ENCODE results near the gene ASB3.
"Not testable (repeated sequence)": the region's sequence is repeated elsewhere in the genome, so short reads cannot be mapped to it uniquely, and the experiment has no call there.

The ASB3 gene

DNA sequence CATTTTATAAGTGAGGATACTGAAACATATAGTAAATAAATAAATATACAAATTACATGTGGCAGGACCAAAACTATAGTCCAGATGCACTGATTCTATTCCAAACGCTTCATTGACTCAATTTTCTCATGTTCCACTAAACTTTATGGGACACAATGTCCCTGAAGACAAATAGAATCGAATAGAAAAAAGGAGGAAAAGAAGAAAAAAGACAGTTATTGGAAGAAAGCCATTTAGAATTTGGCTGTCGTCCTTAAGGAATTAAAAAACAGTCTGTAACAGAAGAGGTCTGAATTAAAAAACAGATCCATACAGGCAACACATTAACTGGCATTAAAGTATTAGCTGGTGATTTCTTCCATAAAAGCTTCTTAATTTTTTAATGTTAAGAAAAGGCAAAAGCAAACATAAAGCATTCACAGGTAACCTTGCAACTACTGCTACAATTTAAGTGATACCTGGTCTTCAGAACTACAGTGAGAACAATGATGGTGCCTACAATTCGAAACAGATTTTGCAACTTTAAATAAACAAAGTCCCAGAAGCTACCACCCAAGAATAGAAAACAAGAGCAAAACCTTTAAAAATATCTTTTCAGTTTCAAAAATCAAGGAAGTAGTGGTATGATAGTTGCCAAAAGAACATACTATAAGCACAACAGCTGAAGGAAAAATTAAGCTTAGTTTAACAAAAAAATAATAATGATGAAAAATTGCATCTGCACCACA is 36.5 kb downstream of the ASB3 start:
- no peak for DNase-seq (ENCODE audit: low read depth, low spot score)
- H3K27ac ChIP-seq: no peak overlapping the region

DNA sequence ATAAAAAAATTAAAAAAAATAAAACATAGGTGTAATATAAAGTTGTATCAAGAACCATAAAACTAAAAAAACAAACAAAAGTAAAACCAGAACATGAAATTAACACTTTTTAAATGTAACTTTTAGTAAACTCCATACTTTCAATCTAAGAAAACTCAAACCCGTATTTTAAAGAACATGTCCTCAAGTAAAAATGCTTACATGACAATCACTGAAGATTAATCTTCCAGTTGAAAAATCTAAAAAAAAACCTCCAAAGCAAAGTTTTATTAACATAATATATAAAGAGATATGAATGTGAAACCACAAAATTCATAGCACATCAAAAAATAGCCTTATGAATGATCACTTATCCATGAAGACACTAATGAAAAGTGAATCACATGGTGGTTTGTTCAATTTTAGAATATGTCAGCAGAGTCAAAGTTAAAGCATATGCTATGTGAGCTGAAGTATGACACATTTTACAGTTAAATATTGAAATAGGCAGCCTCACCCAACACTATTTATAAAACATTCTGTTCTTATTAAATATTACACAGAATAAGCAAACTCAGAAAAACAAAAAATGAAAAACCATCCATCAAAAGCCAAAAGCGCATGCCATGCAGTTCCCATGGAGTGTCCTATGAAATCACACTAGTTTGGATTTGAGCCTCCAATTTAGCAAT is 42.2 kb downstream of the ASB3 start:
- DNase-seq (ENCODE audit: low read depth, low spot score): no peak
- H3K27ac ChIP-seq: no peak overlapping the region

GRCh38 chr2:53740170-53740569 is 46.6 kb downstream of the ASB3 start:
- DNase-seq (ENCODE audit: low read depth, low spot score): no peak
- no peak overlapping the region for H3K27ac ChIP-seq

DNA sequence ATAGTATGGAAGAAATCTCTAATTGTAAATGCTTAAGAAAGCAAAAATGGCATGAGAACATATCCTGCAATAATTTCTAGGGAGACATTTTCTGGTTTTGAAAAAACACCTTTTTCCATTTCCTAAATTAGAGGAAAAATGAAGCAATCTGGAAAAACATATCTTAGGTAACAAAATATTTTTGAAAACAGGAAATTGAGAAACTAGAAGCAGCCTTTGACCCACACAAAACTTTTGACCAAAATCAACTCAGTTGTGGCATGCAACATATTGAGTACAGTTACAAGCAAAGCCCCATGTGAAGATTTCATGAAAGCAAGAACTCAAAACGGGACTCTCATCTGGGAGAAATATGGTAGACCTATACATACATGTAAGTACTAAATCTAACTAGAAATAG is 47.7 kb downstream of the ASB3 start:
- DNase-seq (ENCODE audit: low read depth, low spot score): no peak
- H3K27ac ChIP-seq: no peak overlapping the region

DNA sequence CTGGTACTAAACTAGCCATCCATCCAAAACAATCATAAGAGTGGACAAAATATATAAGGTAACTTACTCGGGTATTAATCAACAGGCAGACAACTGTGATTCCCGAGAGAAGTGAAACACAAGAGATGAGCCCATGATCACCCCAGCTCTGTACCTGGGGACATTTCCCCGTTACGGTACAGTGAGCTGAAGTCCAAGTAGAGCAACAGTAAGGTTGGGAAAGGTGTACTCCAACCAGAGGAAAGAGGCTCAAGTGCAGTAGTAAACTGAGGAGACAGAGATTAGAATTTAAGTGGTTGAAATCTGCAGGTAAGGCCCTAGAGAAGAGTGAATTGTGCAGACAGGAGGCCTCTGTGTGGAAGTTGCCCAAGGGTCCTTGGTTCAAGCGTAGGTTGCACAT is 49.7 kb downstream of the ASB3 start:
- no peak overlapping the region for H3K27ac ChIP-seq
- DNase-seq (ENCODE audit: low read depth, low spot score): no peak

GRCh38 chr2:53729143-53729762 is 57.5 kb downstream of the ASB3 start:
- H3K27ac ChIP-seq: no peak overlapping the region
- no peak for DNase-seq (ENCODE audit: low read depth, low spot score)

- no peak overlapping the region for H3K27ac ChIP-seq
- no peak for DNase-seq (ENCODE audit: low read depth, low spot score)
Observed at GRCh38 chr2:53727921-53728320, 58.8 kb downstream of the ASB3 start.

- no peak for DNase-seq (ENCODE audit: low read depth, low spot score)
- H3K27ac ChIP-seq: no peak overlapping the region
Observed at GRCh38 chr2:53725662-53726061, 61.1 kb downstream of the ASB3 start.

GRCh38 chr2:53724536-53724935 is 62.2 kb downstream of the ASB3 start:
- H3K27ac ChIP-seq: no peak overlapping the region
- no peak for DNase-seq (ENCODE audit: low read depth, low spot score)

DNA sequence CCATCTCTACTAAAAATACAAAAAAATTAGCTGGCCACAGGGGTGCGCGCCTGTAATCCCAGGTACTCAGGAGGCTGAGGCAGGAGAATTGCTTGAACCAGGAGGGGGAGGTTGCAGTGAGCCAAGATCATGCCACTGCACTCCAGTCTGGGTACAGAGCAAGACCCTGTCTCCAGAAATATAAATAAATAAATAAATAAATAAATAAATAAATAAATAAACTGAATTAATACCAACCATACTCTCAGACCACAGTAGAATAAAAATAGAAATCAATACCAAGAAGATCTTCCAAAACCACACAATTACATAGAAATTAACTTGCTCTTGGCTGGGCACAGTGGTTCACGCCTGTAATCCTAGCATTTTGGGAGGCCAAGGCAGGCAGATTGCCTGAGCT is 65.8 kb downstream of the ASB3 start:
- not testable (repeated sequence) for DNase-seq (ENCODE audit: low read depth, low spot score)

DNA sequence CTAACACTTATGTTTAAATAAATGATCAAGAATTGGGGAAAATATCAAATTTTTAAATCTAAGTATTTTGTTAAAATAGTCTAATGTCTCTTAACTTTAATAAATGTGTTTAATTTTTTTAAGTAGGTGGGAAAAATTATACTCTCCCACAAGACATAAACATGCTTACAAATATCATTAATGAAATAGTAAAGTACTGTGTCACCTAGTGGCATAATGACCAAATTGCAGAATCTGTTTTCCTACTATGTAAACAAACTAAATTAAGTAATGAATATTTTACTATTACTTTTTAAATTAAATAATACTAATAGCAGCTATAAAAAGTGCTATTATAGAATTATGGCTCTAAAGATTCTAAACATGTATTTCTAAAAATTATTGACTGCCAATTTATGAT is 71.2 kb downstream of the ASB3 start:
- no peak for DNase-seq (ENCODE audit: low read depth, low spot score)

More for the DNA sequence above, 65.8 kb downstream of the ASB3 start:
- not testable (repeated sequence) for H3K27ac ChIP-seq

DNA sequence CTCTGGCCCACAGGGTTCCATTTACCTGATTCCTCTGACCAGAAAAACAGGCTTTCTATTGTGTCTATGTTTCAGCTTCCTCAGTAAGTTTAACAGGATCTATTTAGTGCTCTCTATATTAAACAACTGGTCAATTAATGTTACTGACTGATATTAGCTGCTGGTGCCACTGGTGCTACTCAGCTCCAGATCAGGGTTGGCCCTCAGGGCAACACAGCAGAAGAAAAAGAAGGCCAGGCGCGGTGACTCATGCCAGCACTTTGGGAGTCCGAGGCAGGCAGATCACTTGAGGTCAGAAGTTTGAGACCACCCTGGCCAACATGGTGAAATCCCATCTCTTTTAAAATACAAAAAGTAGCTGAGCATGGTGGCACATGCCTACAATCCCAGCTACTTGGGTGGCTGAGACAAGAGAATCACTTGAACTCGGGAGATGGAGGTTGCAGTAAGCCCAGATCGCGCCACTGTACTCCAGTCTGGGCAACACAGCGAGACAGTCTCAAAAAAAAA is 75.4 kb downstream of the ASB3 start:
- no peak overlapping the region for H3K27ac ChIP-seq
- no peak for DNase-seq (ENCODE audit: low read depth, low spot score)

More for the DNA sequence above, 71.2 kb downstream of the ASB3 start:
- H3K27ac ChIP-seq: no peak overlapping the region

- DNase-seq (ENCODE audit: low read depth, low spot score): no peak
- H3K27ac ChIP-seq: no peak overlapping the region
Observed at GRCh38 chr2:53708988-53709387, 77.8 kb downstream of the ASB3 start.

DNA sequence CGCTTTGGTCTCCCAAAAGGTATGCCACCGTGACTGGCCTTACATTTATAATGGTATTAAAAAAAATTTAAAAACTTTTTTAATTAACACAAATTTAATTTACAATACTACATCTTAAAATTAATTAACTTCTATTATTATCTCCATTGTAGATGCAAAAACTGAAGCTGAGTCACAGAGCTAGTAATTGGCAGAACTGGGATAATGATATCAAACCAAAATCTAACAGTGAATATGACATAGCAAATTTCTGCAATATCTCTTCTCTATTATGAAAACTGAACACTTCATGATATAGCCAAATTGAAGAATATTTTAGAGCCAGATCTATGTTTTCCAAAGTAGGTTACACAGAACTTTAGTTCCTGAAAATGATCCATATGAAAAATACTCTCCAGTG is 85.5 kb downstream of the ASB3 start:
- H3K27ac ChIP-seq: no peak overlapping the region
- no peak for DNase-seq (ENCODE audit: low read depth, low spot score)

DNA sequence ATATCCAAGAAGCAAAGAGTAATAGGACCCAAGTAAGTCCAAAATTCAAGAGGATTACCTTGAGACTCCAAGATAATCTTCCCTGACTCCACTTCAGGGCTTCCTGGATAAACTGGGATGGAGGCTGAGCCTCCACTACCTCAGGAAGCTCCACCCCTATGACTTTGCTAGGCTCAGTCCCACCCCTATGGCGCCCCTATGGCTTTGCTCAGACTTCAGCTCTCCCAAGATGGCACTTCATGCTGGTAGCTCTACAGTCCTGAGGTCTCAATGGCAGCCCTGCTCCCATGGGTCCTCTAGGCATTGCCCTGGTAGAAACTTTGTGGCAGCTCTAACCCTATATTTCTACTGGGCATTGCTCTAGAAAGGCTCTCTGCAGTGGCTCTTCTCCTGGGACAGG is 89.1 kb downstream of the ASB3 start:
- no peak for DNase-seq (ENCODE audit: low read depth, low spot score)
- H3K27ac ChIP-seq: no peak overlapping the region

GRCh38 chr2:53697092-53697491 is 89.7 kb downstream of the ASB3 start:
- H3K27ac ChIP-seq: no peak overlapping the region
- DNase-seq (ENCODE audit: low read depth, low spot score): no peak

DNA sequence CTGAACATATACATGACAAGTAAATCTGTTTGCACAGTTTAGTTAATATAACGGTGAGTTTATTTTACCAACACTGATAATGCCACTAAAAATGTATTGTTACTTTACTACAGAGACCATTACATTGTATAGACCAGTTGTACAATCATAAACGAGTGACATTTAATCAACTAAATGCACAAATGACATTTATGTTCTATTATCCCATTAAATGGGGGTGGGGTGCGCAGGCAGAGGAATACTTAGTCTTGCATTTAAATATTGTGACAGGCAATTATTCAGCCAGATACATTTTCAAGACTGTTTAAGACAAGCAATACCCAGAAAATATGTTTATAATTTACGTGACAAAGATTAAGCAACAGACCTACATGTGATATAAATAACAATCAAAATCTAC is 91.2 kb downstream of the ASB3 start:
- DNase-seq (ENCODE audit: low read depth, low spot score): no peak

GRCh38 chr2:53694096-53694771 is 92.5 kb downstream of the ASB3 start:
- no peak overlapping the region for H3K27ac ChIP-seq
- no peak for DNase-seq (ENCODE audit: low read depth, low spot score)

More for the DNA sequence above, 91.2 kb downstream of the ASB3 start:
- H3K27ac ChIP-seq: no peak overlapping the region

DNA sequence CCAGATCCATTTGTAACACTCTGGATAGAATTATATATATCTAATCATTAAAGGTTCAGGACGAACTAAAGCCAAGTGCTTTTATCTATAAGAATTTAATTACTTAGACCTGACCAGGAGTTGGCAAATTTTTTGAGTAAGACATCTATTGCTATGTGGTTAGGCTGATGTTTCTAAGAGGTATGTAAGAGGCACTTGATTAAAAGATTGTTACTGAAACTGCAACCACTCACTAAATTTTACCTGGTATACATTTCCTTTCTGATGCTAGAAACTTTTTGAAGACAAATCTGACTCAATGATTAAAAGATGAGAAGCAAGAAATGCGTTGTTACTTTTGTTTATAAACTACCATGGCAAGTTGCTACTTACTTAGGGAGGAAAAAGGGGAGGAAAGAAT is 95.9 kb downstream of the ASB3 start:
- DNase-seq (ENCODE audit: low read depth, low spot score): no peak
- H3K27ac ChIP-seq: no peak overlapping the region

DNA sequence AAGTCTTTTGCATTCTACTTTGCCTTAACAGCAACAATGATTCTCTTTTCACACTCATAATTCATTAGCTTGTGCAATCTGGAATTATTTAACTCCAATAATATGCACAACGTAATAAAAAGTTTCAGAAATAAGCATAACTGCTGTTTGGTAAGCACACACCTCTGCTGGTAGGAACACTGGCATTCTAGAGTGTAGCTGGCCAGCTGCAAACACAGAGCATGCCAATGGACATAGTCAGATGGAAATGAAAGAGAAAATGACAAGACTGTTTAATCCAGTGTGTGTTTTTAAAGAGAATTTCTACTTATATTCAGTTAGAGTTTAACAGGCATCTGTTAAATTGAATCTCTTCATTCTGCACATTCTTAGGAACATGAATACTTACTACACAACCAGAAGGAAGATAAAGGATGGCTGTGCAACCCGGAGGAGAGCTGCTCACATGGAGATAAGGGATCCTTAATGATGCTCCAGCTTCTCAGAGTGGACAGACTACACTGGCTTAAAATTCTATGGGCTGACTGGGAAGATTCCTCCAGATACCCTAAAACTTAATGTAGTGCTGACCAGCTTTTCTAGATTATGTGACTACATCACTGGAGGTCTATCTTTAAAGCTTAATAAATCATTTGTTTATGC is 113.8 kb downstream of the ASB3 start:
- no peak for DNase-seq (ENCODE audit: low read depth, low spot score)
- no peak overlapping the region for H3K27ac ChIP-seq
